H9 (cell line): ENCODE results near the gene CPA3. TPM values are rescaled to one million over a fixed set of nuclear protein-coding genes. Genes with fewer than 3 reads are reported as not detected.

Experiments
- DNase-seq: peaks from one replicate; pipeline ENCODE4 v3.0.0-alpha.2; 2017
- H2AFZ ChIP-seq: one replicate; pipeline ENCODE4 v1.6.1; 2013; ENCODE audit warnings: mild to moderate bottlenecking, low read length, control low read depth, moderate library complexity
- H2AK5ac ChIP-seq: 2 replicates; pipeline ENCODE4 v1.6.1; 2013; ENCODE audit warnings: low read length, control low read depth, mixed read lengths; ENCODE audit not compliant: insufficient read length
- H2BK120ac ChIP-seq: one replicate; pipeline ENCODE4 v1.6.1; 2013; ENCODE audit warnings: low read depth, mild to moderate bottlenecking, low read length, control low read depth, inconsistent platforms; ENCODE audit not compliant: poor library complexity, severe bottlenecking
- H2BK12ac ChIP-seq: 2 replicates; pipeline ENCODE4 v1.6.1; 2013; ENCODE audit warnings: low read length, control low read depth, mixed read lengths, low read depth; ENCODE audit not compliant: insufficient read length
- H2BK15ac ChIP-seq: 2 replicates; pipeline ENCODE4 v1.6.1; 2013; ENCODE audit warnings: low read depth, low read length, control low read depth
- H2BK20ac ChIP-seq: one replicate; pipeline ENCODE4 v1.6.1; 2013; ENCODE audit warnings: low read depth, mild to moderate bottlenecking, low read length, control low read depth, inconsistent platforms; ENCODE audit not compliant: poor library complexity, severe bottlenecking
- H2BK5ac ChIP-seq: 2 replicates; pipeline ENCODE4 v1.6.1; 2013; ENCODE audit warnings: low read length, control low read depth, mixed read lengths; ENCODE audit not compliant: insufficient read length
- H3K14ac ChIP-seq: 2 replicates; pipeline ENCODE4 v1.6.1; 2013; ENCODE audit warnings: low read length, control low read depth; ENCODE audit not compliant: insufficient read depth
- H3K18ac ChIP-seq: 2 replicates; pipeline ENCODE4 v1.6.1; 2013; ENCODE audit warnings: low read depth, mild to moderate bottlenecking, mixed read lengths, low read length, control low read depth; ENCODE audit not compliant: insufficient read length
- H3K23ac ChIP-seq: 2 replicates; pipeline ENCODE4 v1.6.1; 2013; ENCODE audit warnings: low read length, control low read depth, mixed read lengths, low read depth; ENCODE audit not compliant: insufficient read length
- H3K23me2 ChIP-seq: 2 replicates; pipeline ENCODE4 v1.6.1; 2013; ENCODE audit warnings: low read depth, mild to moderate bottlenecking, mixed read lengths, low read length, control low read depth; ENCODE audit not compliant: insufficient read length, poor library complexity, severe bottlenecking
- H3K27ac ChIP-seq: 2 replicates; pipeline ENCODE4 v1.5.1; 2013; ENCODE audit warnings: low read length, control low read depth, mixed read lengths, low read depth; ENCODE audit not compliant: insufficient read length
- H3K27me3 ChIP-seq: 2 replicates; pipeline ENCODE4 v1.6.1; 2013; ENCODE audit warnings: low read length, control low read depth, inconsistent platforms; ENCODE audit not compliant: insufficient read depth
- H3K4ac ChIP-seq: 2 replicates; pipeline ENCODE4 v1.6.1; 2013; ENCODE audit warnings: low read depth, mild to moderate bottlenecking, control low read depth, inconsistent platforms, low read length, moderate library complexity
- H3K4me1 ChIP-seq: 2 replicates; pipeline ENCODE4 v1.6.1; 2013; ENCODE audit warnings: low read length, control low read depth, inconsistent platforms; ENCODE audit not compliant: insufficient read depth
- H3K4me2 ChIP-seq: 2 replicates; pipeline ENCODE4 v1.6.1; 2013; ENCODE audit warnings: low read length, control low read depth, mixed read lengths; ENCODE audit not compliant: insufficient read length, insufficient read depth
- H3K56ac ChIP-seq: 2 replicates; pipeline ENCODE4 v1.6.1; 2013; ENCODE audit warnings: low read depth, mild to moderate bottlenecking, mixed read lengths, low read length, control low read depth; ENCODE audit not compliant: insufficient read length
- H3K79me1 ChIP-seq: 2 replicates; pipeline ENCODE4 v1.6.1; 2013; ENCODE audit warnings: low read depth, mild to moderate bottlenecking, moderate library complexity, low read length, control low read depth, inconsistent platforms; ENCODE audit not compliant: insufficient read depth, poor library complexity, severe bottlenecking
- H3K79me2 ChIP-seq: 2 replicates; pipeline ENCODE4 v1.6.1; 2013; ENCODE audit warnings: low read length, control low read depth, inconsistent platforms; ENCODE audit not compliant: insufficient read depth
- H3K9ac ChIP-seq: 2 replicates; pipeline ENCODE4 v1.6.1; 2013; ENCODE audit warnings: low read length, control low read depth, mixed read lengths; ENCODE audit not compliant: insufficient read length; ENCODE audit errors: extremely low read depth
- H3K9me3 ChIP-seq: one replicate; pipeline ENCODE4 v1.6.1; 2013; ENCODE audit warnings: low read depth, low read length, inconsistent platforms; ENCODE audit not compliant: control insufficient read depth
- H3T11ph ChIP-seq: one replicate; pipeline ENCODE4 v1.6.1; 2013; ENCODE audit warnings: mild to moderate bottlenecking, low read length, control low read depth, inconsistent platforms
- H4K20me1 ChIP-seq: one replicate; pipeline ENCODE4 v1.6.1; 2013; ENCODE audit not compliant: control insufficient read depth, insufficient read length, insufficient read depth
- H4K5ac ChIP-seq: 2 replicates; pipeline ENCODE4 v1.6.1; 2013; ENCODE audit warnings: low read depth, mild to moderate bottlenecking, mixed read lengths, low read length, control low read depth; ENCODE audit not compliant: insufficient read length
- H4K8ac ChIP-seq: replicated peaks from 2 replicates; pipeline ENCODE4 v1.6.1; 2013; ENCODE audit warnings: low read length, control low read depth, mixed read lengths, low read depth; ENCODE audit not compliant: insufficient read length
- H4K91ac ChIP-seq: 2 replicates; pipeline ENCODE4 v1.6.1; 2013; ENCODE audit warnings: low read depth, mild to moderate bottlenecking, moderate library complexity, mixed read lengths, low read length, control low read depth; ENCODE audit not compliant: insufficient read length
- H3K27ac Mint-ChIP-seq, 3 experiments: 2 replicates in 2 of 3; 3 replicates in 1 of 3; pipeline ENCODE4 v1.8.0; 2020 to 2021; ENCODE audit warnings: mixed read lengths in 3 of 3, mild to moderate bottlenecking in 1 of 3, moderate library complexity in 1 of 3
- H3K27me3 Mint-ChIP-seq: 2 replicates; pipeline ENCODE4 v1.8.0; 2021; ENCODE audit warnings: low read depth, mild to moderate bottlenecking, moderate library complexity, mixed read lengths
- H3K36me3 Mint-ChIP-seq, 3 experiments: 2 replicates in 2 of 3; 3 replicates in 1 of 3; pipeline ENCODE4 v1.8.0; 2020 to 2021; ENCODE audit warnings: low read depth in 3 of 3, mixed read lengths in 3 of 3; ENCODE audit not compliant: insufficient read depth in 1 of 3
- H3K4me1 Mint-ChIP-seq, 2 experiments: 2 replicates each; pipeline ENCODE4 v1.8.0; 2020; ENCODE audit warnings: mixed read lengths in 2 of 2
- H3K4me3 Mint-ChIP-seq, 2 experiments: 2 replicates in 1 of 2; 3 replicates in 1 of 2; pipeline ENCODE4 v1.8.0; 2020 to 2021; ENCODE audit warnings: mild to moderate bottlenecking in 2 of 2, mixed read lengths in 2 of 2, moderate library complexity in 1 of 2
- H3K9me3 Mint-ChIP-seq, 2 experiments: 2 replicates in 1 of 2; 3 replicates in 1 of 2; pipeline ENCODE4 v1.8.0; 2020; ENCODE audit warnings: mild to moderate bottlenecking in 2 of 2, mixed read lengths in 2 of 2, moderate library complexity in 1 of 2
- CTCF ChIP-seq: fragments of 200-600 bp; sonication (generic); conservative IDR thresholded peaks from 3 replicates; pipeline ENCODE4 v1.8.0; 2021; ENCODE audit warnings: antibody characterized with exemption, mild to moderate bottlenecking
- WGBS: extraction: QIAGEN DNeasy Blood & Tissue Kit; methylation state at CpG from one replicate; pipeline ENCODE4 v1.1.7; 2013; ENCODE audit warnings: missing lambda C conversion rate, low lambda C conversion rate, mixed read lengths; ENCODE audit not compliant: insufficient read length; ENCODE audit errors: extremely low coverage; 5-methylcytosine and 5-hydroxymethylcytosine counted together
- total RNA-seq: library from RNA; stranded (reverse); gene quantifications from 2 replicates; pipeline ENCODE4 v1.2.1, GENCODE V29; 2021

Gene CPA3
- total RNA-seq, 1 experiment from 2014 or later, result not detected

GRCh38 chr3:148945116-148945515 is 80.0 kb downstream of the CPA3 start:
- no peak for TF ChIP-seq CTCF
- Histone ChIP-seq H3K4ac (no peak overlapping the region), H2BK5ac (no peak overlapping the region), H3K23ac (no peak overlapping the region), H2BK120ac (no peak overlapping the region), H2AK5ac (no peak overlapping the region), H4K91ac (no peak overlapping the region), H2BK15ac (no peak overlapping the region), H2BK20ac (no peak overlapping the region), H2AFZ (no peak overlapping the region), H3K27me3 (no peaks in the 10 kb centered on the region), H3K9ac (no peak overlapping the region), H3K79me1 (no peaks in the 10 kb centered on the region), H3K56ac (no peak overlapping the region), H3T11ph (no peak overlapping the region), H4K5ac (no peak overlapping the region), H3K18ac (no peak overlapping the region), H3K4me1 (no peaks in the 10 kb centered on the region), H3K79me2 (no peaks in the 10 kb centered on the region), H3K14ac (no peak overlapping the region), H3K9me3 (no peaks in the 10 kb centered on the region), H4K20me1 (no peaks in the 10 kb centered on the region), H4K8ac (no peak overlapping the region), H3K4me2 (no peak overlapping the region), H2BK12ac (no peak overlapping the region), H3K23me2 (no peaks in the 10 kb centered on the region), H3K27ac (no peak overlapping the region)
- WGBS, result no CpG with 5 or more reads among the region's 2 CpGs
- no peaks in the 10 kb centered on the region for H3K36me3 Mint-ChIP-seq
- H3K27me3 Mint-ChIP-seq, result no peaks in the 10 kb centered on the region
- DNase-seq, result no peak
- H3K4me1 Mint-ChIP-seq, result no peaks in the 10 kb centered on the region
- no peak overlapping the region for H3K4me3 Mint-ChIP-seq
- no peak overlapping the region for H3K27ac Mint-ChIP-seq
- H3K9me3 Mint-ChIP-seq, result no peaks in the 10 kb centered on the region

Other genes starting within 250 kb of the CPA3 start
- gene AGTR1, start 167.4 kb upstream of the CPA3 start, total RNA-seq, result not detected in 2 replicates
- not detected in 2 replicates for gene CPB1, start 37.5 kb upstream of the CPA3 start, total RNA-seq
- gene GYG1, start 126.2 kb downstream of the CPA3 start, total RNA-seq, result 31.5 and 32.0 TPM in 2 replicates
- gene HLTF, start 221.2 kb downstream of the CPA3 start, total RNA-seq, result 41.5 and 44.1 TPM in 2 replicates